Right lobe of liver (tissue), 6 donors: ENCODE results near the gene KCNT2. TPM values are rescaled to one million over a fixed set of nuclear protein-coding genes. Genes with fewer than 3 reads are reported as not detected.

Source experiments
- ATAC-seq, 4 donors: fragments of 200-7000 bp; cut with Tn5 transposase; one replicate each; pipeline ENCODE4 v1.9.1; 2020; ENCODE audit warnings: mild to moderate bottlenecking in 4 of 4, moderate library complexity in 4 of 4
- DNase-seq, 3 donors: peaks; one replicate each; pipeline ENCODE4 v3.0.0-alpha.2; 2020
- H3K27ac ChIP-seq, 3 donors: fragments of 200-600 bp; one replicate each; pipeline ENCODE4 v1.8.0; 2022
- H3K27me3 ChIP-seq, 2 donors: fragments of 200-600 bp; one replicate each; pipeline ENCODE4 v1.8.0; 2022
- H3K36me3 ChIP-seq, 4 donors: fragments of 200-600 bp; sonication (generic) in 1 of 4; one replicate each; pipeline versions ENCODE4 v1.5.1 to v1.8.0; 2017 to 2022; ENCODE audit warnings: control low read depth in 1 of 4
- H3K4me1 ChIP-seq, 4 donors: fragments of 200-600 bp; sonication (generic) in 1 of 4; one replicate each; pipeline versions ENCODE4 v1.5.1 to v1.8.0; 2017 to 2022; ENCODE audit warnings: control low read depth in 1 of 4
- H3K4me3 ChIP-seq, 3 donors: fragments of 200-600 bp; one replicate each; pipeline ENCODE4 v1.8.0; 2022
- H3K9me3 ChIP-seq, 4 donors: fragments of 200-600 bp; sonication (generic) in 1 of 4; one replicate each; pipeline versions ENCODE4 v1.5.1 to v1.8.0; 2017 to 2022; ENCODE audit warnings: control low read depth in 1 of 4
- POLR2A ChIP-seq: fragments of 450-650 bp; IDR thresholded peaks from one replicate; pipeline ENCODE4 v1.6.1; 2017; ENCODE audit warnings: antibody characterized with exemption, mild to moderate bottlenecking
- whole genome bisulfite sequencing: methylation state at CpG from one replicate; pipeline ENCODE4 v1.1.6; 2018; ENCODE audit warnings: low coverage, low lambda C conversion rate; ENCODE audit not compliant: insufficient coverage; ENCODE audit errors: missing lambda C conversion rate; 5-methylcytosine and 5-hydroxymethylcytosine counted together
- intact Hi-C, 2 donors: fragments of 100-400 bp; cut with DNase I; formaldehyde crosslinking; loops; one replicate each; pipeline versions ENCODE4 v1.11.2 to v1.14.1; 2022
- total RNA-seq, 6 experiments: library from RNA; depleted of rRNA in 2 of 6; stranded (reverse); fragments of >200 nt in 2 of 6; fragmentation: NEBNext Ultra II Directional in 3 of 6; extraction: Animal tissue kit (Norgen Biotek cat#: 25700) in 3 of 6; gene quantifications; one replicate each; pipeline versions ENCODE4 v1.1.0 to v1.2.4, GENCODE V29; 2016 to 2023
- TF ChIP-seq, protein P1 (sequence below), 4 donors: fragments of 200-600 bp in 3 of 4; fragments of 450-650 bp in 1 of 4; IDR thresholded peaks; one replicate each; pipeline versions ENCODE4 v1.5.1 to v1.8.0; 2016 to 2022; ENCODE audit warnings: antibody characterized with exemption in 4 of 4, mild to moderate bottlenecking in 2 of 4
- donor health status: DM: no; HTN: yes; CAD: no.
- donor health status: DM: no; HTN: no; CAD: no.
- donor health status: DM: no; HTN: no; CAD: no.
- donor health status: DM: no; HTN: yes; CAD: no.
- donor health status: DM: no; HTN: yes; CAD: no.

The KCNT2 gene
- total RNA-seq, 6 experiments from 2014 or later, result 5.3 to 8.4 (median 7.5) TPM

GRCh38 chr1:196466166-196466565 lies 142.1 kb downstream of the KCNT2 start:
- Histone ChIP-seq H3K36me3 (no peaks in the 10 kb centered on the region), H3K4me1 (peaks cover 0 to 5% (median 0%) of the 10 kb centered on the region in 4 donors), H3K9me3 (no peaks in the 10 kb centered on the region), H3K4me3 (no peak overlapping the region), H3K27ac (no peak overlapping the region), H3K27me3 (no peaks in the 10 kb centered on the region)
- intact Hi-C loops, result no loop called here
- no peak for DNase-seq
- WGBS, result 86% methylated on average over 2 of the region's 2 CpGs
- no peak for ATAC-seq
- TF ChIP-seq, protein P1, sequence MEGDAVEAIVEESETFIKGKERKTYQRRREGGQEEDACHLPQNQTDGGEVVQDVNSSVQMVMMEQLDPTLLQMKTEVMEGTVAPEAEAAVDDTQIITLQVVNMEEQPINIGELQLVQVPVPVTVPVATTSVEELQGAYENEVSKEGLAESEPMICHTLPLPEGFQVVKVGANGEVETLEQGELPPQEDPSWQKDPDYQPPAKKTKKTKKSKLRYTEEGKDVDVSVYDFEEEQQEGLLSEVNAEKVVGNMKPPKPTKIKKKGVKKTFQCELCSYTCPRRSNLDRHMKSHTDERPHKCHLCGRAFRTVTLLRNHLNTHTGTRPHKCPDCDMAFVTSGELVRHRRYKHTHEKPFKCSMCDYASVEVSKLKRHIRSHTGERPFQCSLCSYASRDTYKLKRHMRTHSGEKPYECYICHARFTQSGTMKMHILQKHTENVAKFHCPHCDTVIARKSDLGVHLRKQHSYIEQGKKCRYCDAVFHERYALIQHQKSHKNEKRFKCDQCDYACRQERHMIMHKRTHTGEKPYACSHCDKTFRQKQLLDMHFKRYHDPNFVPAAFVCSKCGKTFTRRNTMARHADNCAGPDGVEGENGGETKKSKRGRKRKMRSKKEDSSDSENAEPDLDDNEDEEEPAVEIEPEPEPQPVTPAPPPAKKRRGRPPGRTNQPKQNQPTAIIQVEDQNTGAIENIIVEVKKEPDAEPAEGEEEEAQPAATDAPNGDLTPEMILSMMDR (IDR thresholded peaks at IDR 0.05), result no peak
- TF ChIP-seq POLR2A, result no peak

GRCh38 chr1:196464480-196464941 lies 143.7 kb downstream of the KCNT2 start:
- TF ChIP-seq, protein P1 (IDR thresholded peaks at IDR 0.05), result no peak
- no peak for TF ChIP-seq POLR2A
- DNase-seq (no peak), ATAC-seq (no peak)
- Histone ChIP-seq H3K9me3 (no peaks in the 10 kb centered on the region), H3K36me3 (no peaks in the 10 kb centered on the region), H3K4me3 (no peak overlapping the region), H3K4me1 (peaks cover 0 to 15% (median 2%) of the 10 kb centered on the region in 4 donors), H3K27ac (no peak overlapping the region), H3K27me3 (no peaks in the 10 kb centered on the region)
- 70% methylated on average over 1 of the region's 1 CpG for WGBS
- intact Hi-C loops, result no loop called here

DNA sequence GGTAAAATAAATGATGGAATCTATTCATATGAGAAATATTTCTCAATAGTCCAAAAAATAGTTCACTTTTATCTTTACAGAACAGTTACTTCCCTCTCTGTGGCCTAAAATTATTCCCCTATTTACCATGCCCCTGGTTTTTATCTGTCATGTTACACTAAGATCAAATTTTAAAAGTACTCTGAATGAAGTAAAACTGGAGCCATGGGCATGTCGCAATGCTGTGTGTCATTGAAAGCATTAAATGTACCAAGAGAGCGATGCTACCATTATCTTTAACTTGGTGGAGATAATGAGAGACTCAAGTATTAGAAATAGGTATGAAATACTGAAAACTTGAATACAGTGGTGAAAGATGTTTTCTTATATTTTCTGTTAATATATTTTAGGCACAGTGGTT lies 146.2 kb downstream of the KCNT2 start:
- Histone ChIP-seq H3K9me3 (no peaks in the 10 kb centered on the region), H3K4me3 (no peak overlapping the region), H3K4me1 (peaks cover 0 to 28% (median 8%) of the 10 kb centered on the region in 4 donors), H3K27ac (no peak overlapping the region), H3K36me3 (no peaks in the 10 kb centered on the region), H3K27me3 (no peaks in the 10 kb centered on the region)
- ATAC-seq (peak in 2 of 4 donors; percentile 19 to 28), DNase-seq (no peak)
- intact Hi-C loops, result no loop called here
- TF ChIP-seq POLR2A, result no peak
- TF ChIP-seq, protein P1 (IDR thresholded peaks at IDR 0.05), result no peak
- whole genome bisulfite sequencing, result 47% methylated on average over 2 of the region's 2 CpGs

DNA sequence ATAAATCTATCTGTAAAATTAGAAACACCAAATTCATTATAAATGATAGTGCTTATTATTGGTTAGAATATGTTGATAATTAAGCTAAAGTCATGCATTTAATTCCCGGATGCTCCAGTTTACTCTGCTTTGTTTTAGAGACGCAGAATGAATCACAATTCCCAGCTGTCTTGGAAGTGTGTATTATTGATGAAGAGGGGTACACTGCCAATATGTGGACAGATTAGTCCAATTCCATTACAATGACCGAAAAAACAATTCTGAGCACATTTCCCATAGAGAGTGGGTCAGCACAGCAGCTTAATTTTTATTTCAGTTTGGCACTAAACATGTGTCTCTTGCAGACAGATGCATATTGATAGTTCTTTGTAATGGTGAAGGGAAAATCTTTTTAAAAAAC lies 146.7 kb downstream of the KCNT2 start:
- intact Hi-C loops, result no loop called here
- Histone ChIP-seq H3K4me1 (peaks cover 0 to 28% (median 8%) of the 10 kb centered on the region in 4 donors), H3K4me3 (no peak overlapping the region), H3K36me3 (no peaks in the 10 kb centered on the region), H3K27ac (no peak overlapping the region), H3K9me3 (no peaks in the 10 kb centered on the region), H3K27me3 (no peaks in the 10 kb centered on the region)
- no peak for TF ChIP-seq POLR2A
- DNase-seq, result no peak
- 73% methylated on average over 3 of the region's 3 CpGs for WGBS
- ATAC-seq, result no peak

DNA sequence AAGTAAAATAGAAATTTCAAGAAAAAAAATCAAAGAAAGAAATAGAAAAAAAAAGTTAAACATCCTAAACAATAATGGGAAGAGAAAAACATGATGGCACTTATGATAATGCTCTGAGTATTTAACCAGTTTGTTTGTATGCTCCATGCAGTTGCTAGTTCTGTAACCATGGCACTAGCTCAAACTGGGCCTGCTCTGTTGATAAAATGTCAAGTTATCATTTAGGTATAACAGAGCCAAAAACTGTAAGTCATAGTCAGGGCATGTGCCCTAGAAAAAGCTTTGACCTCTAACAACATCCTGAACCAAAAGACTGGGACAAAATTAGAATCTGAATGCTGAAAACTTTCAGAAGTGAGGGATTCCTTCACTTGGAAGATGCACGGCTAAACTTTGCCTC lies 148.9 kb downstream of the KCNT2 start:
- Histone ChIP-seq H3K36me3 (no peaks in the 10 kb centered on the region), H3K4me3 (no peak overlapping the region), H3K27me3 (no peaks in the 10 kb centered on the region), H3K9me3 (no peaks in the 10 kb centered on the region), H3K4me1 (peaks cover 0 to 48% (median 8%) of the 10 kb centered on the region in 4 donors), H3K27ac (peak overlapping the region in 2 of 3 donors; percentile 23 to 35)
- 62% methylated on average over 1 of the region's 1 CpG for WGBS
- ATAC-seq (peak; percentile 67 to 96 (median 80)), DNase-seq (peak in 1 of 3 donors; percentile 46)
- TF ChIP-seq, protein P1 (IDR thresholded peaks at IDR 0.05), result no peak
- TF ChIP-seq POLR2A, result no peak
- intact Hi-C loops, result no loop called here
